Breast epithelium (tissue), 3 donors: ENCODE measurements around the gene PLPP3.

Source experiments
- POLR2A ChIP-seq: fragments of 450-650 bp; IDR thresholded peaks from one replicate; pipeline ENCODE4 v1.6.1; 2016; ENCODE audit warnings: antibody characterized with exemption, mild to moderate bottlenecking, moderate library complexity
- POLR2AphosphoS5 ChIP-seq, 3 donors: sonication (generic); formaldehyde crosslinking; IDR thresholded peaks; one replicate each; pipeline ENCODE4 v1.6.1; 2017; ENCODE audit warnings: antibody characterized with exemption in 3 of 3
- TF ChIP-seq, protein P1 (sequence below), 3 donors: fragments of 450-650 bp; IDR thresholded peaks; one replicate each; pipeline ENCODE4 v1.5.1; 2016 to 2017; ENCODE audit warnings: antibody characterized with exemption in 3 of 3, mild to moderate bottlenecking in 3 of 3, moderate library complexity in 3 of 3

GRCh38 chr1:56578138-56578962 lies 1.0 kb downstream of the PLPP3 start:
- no peak for TF ChIP-seq POLR2A
- TF ChIP-seq, protein P1, sequence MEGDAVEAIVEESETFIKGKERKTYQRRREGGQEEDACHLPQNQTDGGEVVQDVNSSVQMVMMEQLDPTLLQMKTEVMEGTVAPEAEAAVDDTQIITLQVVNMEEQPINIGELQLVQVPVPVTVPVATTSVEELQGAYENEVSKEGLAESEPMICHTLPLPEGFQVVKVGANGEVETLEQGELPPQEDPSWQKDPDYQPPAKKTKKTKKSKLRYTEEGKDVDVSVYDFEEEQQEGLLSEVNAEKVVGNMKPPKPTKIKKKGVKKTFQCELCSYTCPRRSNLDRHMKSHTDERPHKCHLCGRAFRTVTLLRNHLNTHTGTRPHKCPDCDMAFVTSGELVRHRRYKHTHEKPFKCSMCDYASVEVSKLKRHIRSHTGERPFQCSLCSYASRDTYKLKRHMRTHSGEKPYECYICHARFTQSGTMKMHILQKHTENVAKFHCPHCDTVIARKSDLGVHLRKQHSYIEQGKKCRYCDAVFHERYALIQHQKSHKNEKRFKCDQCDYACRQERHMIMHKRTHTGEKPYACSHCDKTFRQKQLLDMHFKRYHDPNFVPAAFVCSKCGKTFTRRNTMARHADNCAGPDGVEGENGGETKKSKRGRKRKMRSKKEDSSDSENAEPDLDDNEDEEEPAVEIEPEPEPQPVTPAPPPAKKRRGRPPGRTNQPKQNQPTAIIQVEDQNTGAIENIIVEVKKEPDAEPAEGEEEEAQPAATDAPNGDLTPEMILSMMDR (IDR thresholded peaks at IDR 0.05), result no peak
- TF ChIP-seq POLR2AphosphoS5 (IDR thresholded peaks at IDR 0.05), result peak; percentile 28 to 47 (median 42)
